ENCODE data around the gene GLG1.

DNA sequence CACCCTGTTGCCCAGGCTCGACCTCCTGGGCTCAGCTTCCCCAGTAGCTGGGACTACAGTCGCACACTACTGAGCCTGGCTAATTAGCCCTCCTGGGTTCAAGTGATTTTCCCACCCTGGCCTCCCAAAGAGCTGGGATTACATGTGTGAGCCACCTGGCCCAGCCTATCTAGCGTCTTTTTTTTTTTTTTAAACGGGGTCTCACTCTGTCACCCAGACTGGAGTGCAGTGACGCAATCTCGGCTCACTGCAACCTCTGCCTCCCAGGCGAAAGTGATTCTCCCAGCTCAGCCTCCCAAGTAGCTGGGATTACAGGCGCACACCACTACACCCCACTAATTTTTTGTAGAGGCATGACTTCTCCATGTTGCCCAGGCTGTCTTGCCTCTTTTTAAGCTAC is 33.3 kb downstream of the GLG1 start:
- TF ChIP-seq POLR2A (IDR thresholded peaks at IDR 0.05; ENCODE audit: low read depth, low read length): no peak
- TF ChIP-seq POLR2AphosphoS5 (IDR thresholded peaks at IDR 0.05; ENCODE audit: low read depth, low read length): no peak
